Tibial nerve (tissue), 4 donors: ENCODE data around the gene GPR50. TPM values are rescaled to one million over a fixed set of nuclear protein-coding genes. Genes with fewer than 3 reads are reported as not detected.

Experiments
- DNase-seq, 2 donors: peaks; one replicate each; pipeline ENCODE4 v3.0.0-alpha.2; 2019; ENCODE audit warnings: low spot score in 2 of 2
- H3K27ac ChIP-seq, 4 donors: fragments of 200-600 bp; sonication (generic) in 3 of 4; one replicate each; pipeline ENCODE4 v1.5.1; 2017 to 2019; ENCODE audit warnings: mild to moderate bottlenecking in 1 of 4
- H3K27me3 ChIP-seq, 2 donors: fragments of 200-600 bp; sonication (generic) in 1 of 2; one replicate each; pipeline versions ENCODE4 v1.5.1 to v1.6.0; 2017 to 2019
- H3K36me3 ChIP-seq, 3 donors: fragments of 200-600 bp; sonication (generic); one replicate each; pipeline ENCODE4 v1.5.1; 2018 to 2019
- H3K4me1 ChIP-seq, 4 donors: fragments of 200-600 bp; sonication (generic) in 3 of 4; one replicate each; pipeline ENCODE4 v1.5.1; 2017 to 2019
- H3K4me3 ChIP-seq, 4 donors: fragments of 200-600 bp; sonication (generic) in 3 of 4; one replicate each; pipeline ENCODE4 v1.5.1; 2017 to 2019; ENCODE audit warnings: mild to moderate bottlenecking in 1 of 4, moderate library complexity in 1 of 4
- H3K9me3 ChIP-seq, 4 donors: fragments of 200-600 bp; sonication (generic) in 3 of 4; one replicate each; pipeline ENCODE4 v1.5.1; 2017 to 2019
- EP300 ChIP-seq, 2 donors: sonication (generic); formaldehyde crosslinking; IDR thresholded peaks; one replicate each; pipeline ENCODE4 v1.6.1; 2017; ENCODE audit warnings: antibody characterized with exemption in 2 of 2, mild to moderate bottlenecking in 1 of 2
- POLR2A ChIP-seq, 2 donors: fragments of 450-650 bp; IDR thresholded peaks; one replicate each; pipeline ENCODE4 v1.6.1; 2017; ENCODE audit warnings: antibody characterized with exemption in 2 of 2, mild to moderate bottlenecking in 2 of 2, moderate library complexity in 2 of 2
- WGBS, 2 donors: methylation state at CpG; one replicate each; pipeline ENCODE4 v1.1.5; 2018; 5-methylcytosine and 5-hydroxymethylcytosine counted together
- total RNA-seq, 4 donors: library from RNA; depleted of rRNA; stranded (reverse); fragments of >200 nt; gene quantifications; one replicate each; pipeline ENCODE4 v1.1.0, GENCODE V29; 2016
- TF ChIP-seq, protein P1 (sequence below), 5 experiments: fragments of 200-600 bp in 3 of 5; fragments of 450-650 bp in 2 of 5; sonication (generic) in 3 of 5; IDR thresholded peaks; one replicate each; pipeline ENCODE4 v1.5.1; 2016 to 2019; ENCODE audit warnings: antibody characterized with exemption in 5 of 5, mild to moderate bottlenecking in 3 of 5, moderate library complexity in 2 of 5

The GPR50 gene
- total RNA-seq, 4 donors from 2014 or later = not detected

DNA sequence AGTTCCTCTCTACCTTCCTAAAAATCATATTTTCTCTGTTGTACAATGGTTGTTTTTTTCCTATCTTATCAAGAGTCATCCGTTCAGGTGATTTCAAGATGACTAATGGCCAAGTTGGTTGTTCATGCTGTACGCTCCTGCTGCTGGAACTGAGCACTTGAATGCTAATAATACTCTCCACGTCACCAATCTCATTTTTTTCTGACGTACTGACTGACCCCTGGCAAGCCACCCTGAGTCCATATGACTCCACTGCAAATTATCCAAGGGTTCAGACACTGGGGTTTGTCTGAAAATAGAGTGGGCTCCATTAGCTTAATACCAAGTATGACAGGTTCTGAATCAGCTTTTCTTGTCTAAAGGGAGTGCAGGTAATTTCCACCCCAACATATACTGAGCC lies 21.1 kb upstream of the GPR50 start:
- H3K27me3 ChIP-seq = no peaks in the 10 kb centered on the region
- no peaks in the 10 kb centered on the region for H3K36me3 ChIP-seq
- H3K4me3 ChIP-seq = no peak overlapping the region
- H3K9me3 ChIP-seq = no peaks in the 10 kb centered on the region
- no peak for TF ChIP-seq POLR2A (IDR thresholded peaks at IDR 0.05)
- no peak for TF ChIP-seq EP300 (IDR thresholded peaks at IDR 0.05)
- TF ChIP-seq, protein P1, sequence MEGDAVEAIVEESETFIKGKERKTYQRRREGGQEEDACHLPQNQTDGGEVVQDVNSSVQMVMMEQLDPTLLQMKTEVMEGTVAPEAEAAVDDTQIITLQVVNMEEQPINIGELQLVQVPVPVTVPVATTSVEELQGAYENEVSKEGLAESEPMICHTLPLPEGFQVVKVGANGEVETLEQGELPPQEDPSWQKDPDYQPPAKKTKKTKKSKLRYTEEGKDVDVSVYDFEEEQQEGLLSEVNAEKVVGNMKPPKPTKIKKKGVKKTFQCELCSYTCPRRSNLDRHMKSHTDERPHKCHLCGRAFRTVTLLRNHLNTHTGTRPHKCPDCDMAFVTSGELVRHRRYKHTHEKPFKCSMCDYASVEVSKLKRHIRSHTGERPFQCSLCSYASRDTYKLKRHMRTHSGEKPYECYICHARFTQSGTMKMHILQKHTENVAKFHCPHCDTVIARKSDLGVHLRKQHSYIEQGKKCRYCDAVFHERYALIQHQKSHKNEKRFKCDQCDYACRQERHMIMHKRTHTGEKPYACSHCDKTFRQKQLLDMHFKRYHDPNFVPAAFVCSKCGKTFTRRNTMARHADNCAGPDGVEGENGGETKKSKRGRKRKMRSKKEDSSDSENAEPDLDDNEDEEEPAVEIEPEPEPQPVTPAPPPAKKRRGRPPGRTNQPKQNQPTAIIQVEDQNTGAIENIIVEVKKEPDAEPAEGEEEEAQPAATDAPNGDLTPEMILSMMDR (IDR thresholded peaks at IDR 0.05) = no peak
- H3K27ac ChIP-seq = no peak overlapping the region
- H3K4me1 ChIP-seq = no peaks in the 10 kb centered on the region
- no peak for DNase-seq
- 61 to 72% methylated on average over 4 of the region's 4 CpGs for WGBS, 2 donors

DNA sequence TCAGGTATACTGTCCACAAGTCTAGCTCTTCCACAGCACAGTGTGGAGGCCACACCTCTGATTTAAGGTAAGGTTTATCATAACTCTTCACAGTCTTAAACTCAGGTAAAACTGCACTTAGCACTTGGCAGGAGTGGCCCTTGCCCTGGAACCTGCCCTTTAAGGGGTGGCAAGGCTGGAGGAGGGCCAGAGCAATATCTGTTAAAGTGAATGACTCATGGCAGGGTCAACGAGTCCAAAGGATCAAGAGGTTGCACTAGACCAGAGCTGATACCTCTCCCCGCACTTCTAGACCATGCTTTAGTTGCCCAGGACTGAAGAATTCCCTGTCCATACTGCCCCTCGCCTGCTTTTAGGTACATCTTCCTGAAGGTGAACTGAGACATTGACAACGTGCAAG lies 14.7 kb upstream of the GPR50 start:
- no peaks in the 10 kb centered on the region for H3K27me3 ChIP-seq
- no peak overlapping the region for H3K27ac ChIP-seq
- H3K4me3 ChIP-seq = no peak overlapping the region
- TF ChIP-seq EP300 (IDR thresholded peaks at IDR 0.05) = no peak
- TF ChIP-seq, protein P1 (IDR thresholded peaks at IDR 0.05) = no peak
- TF ChIP-seq POLR2A (IDR thresholded peaks at IDR 0.05) = no peak
- no peaks in the 10 kb centered on the region for H3K4me1 ChIP-seq
- DNase-seq = no peak
- H3K9me3 ChIP-seq = no peaks in the 10 kb centered on the region
- WGBS, 2 donors = 70 to 80% methylated on average over 2 to 4 of the region's 4 CpGs
- no peaks in the 10 kb centered on the region for H3K36me3 ChIP-seq

DNA sequence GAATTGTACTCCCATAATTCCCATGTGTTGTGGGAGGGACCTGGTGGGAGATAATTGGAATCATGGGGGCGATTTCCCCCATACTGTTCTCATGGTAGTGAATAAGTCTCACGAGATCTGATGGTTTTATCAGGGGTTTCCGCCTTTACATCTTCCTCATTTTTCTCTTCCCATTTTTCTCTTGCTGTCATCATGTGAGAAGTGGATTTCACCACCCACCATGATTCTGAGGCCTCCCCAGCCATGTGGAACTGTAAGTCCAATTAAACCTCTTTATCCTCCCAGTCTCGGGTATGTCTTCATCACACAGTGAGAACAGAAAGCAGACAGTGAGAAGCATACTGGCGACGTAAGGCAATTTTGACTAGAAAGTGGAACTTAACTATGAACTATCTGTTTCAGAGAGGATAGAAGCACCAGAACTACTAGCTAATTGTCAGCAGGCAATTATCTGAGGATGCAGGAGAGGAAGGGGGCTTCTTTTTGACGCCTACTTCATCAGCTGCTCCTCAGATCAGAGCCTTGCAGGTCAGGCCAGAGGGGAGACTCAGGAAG lies 8.5 kb upstream of the GPR50 start:
- WGBS, 2 donors = 64 to 71% methylated on average over 7 of the region's 7 CpGs
- DNase-seq = no peak
- no peaks in the 10 kb centered on the region for H3K27me3 ChIP-seq
- H3K4me1 ChIP-seq = no peaks in the 10 kb centered on the region
- no peak for TF ChIP-seq EP300 (IDR thresholded peaks at IDR 0.05)
- TF ChIP-seq, protein P1 (IDR thresholded peaks at IDR 0.05) = no peak
- TF ChIP-seq POLR2A (IDR thresholded peaks at IDR 0.05) = no peak
- no peak overlapping the region for H3K27ac ChIP-seq
- no peaks in the 10 kb centered on the region for H3K9me3 ChIP-seq
- no peak overlapping the region for H3K4me3 ChIP-seq
- no peaks in the 10 kb centered on the region for H3K36me3 ChIP-seq

DNA sequence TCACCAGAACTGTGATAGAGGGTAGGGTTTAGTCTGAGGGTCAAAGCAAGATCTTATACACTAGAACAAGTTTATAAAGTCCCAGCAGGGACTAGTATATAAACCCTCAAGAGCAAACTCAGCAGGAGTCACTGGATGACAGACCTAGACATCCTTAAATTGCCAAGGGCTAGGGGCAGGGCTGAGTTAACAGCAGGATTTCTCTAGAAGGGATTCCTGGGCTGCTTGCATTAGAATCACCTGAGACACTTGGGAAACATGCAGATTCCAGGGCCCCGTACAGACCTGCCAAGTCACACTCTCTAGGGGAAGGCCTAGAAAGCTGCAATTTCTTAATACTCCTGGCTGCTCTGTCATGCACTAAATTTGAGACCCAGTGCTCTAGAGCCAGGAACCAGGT lies 6.6 kb upstream of the GPR50 start:
- 86 to 100% methylated on average over 1 of the region's 1 CpG for WGBS, 2 donors
- no peak for TF ChIP-seq POLR2A (IDR thresholded peaks at IDR 0.05)
- TF ChIP-seq, protein P1 (IDR thresholded peaks at IDR 0.05) = no peak
- no peak for DNase-seq
- Histone ChIP-seq H3K36me3 (no peaks in the 10 kb centered on the region), H3K4me1 (no peaks in the 10 kb centered on the region), H3K9me3 (no peaks in the 10 kb centered on the region), H3K27me3 (peaks cover 0 to 7% of the 10 kb centered on the region in 2 donors), H3K27ac (no peak overlapping the region), H3K4me3 (no peak overlapping the region)

DNA sequence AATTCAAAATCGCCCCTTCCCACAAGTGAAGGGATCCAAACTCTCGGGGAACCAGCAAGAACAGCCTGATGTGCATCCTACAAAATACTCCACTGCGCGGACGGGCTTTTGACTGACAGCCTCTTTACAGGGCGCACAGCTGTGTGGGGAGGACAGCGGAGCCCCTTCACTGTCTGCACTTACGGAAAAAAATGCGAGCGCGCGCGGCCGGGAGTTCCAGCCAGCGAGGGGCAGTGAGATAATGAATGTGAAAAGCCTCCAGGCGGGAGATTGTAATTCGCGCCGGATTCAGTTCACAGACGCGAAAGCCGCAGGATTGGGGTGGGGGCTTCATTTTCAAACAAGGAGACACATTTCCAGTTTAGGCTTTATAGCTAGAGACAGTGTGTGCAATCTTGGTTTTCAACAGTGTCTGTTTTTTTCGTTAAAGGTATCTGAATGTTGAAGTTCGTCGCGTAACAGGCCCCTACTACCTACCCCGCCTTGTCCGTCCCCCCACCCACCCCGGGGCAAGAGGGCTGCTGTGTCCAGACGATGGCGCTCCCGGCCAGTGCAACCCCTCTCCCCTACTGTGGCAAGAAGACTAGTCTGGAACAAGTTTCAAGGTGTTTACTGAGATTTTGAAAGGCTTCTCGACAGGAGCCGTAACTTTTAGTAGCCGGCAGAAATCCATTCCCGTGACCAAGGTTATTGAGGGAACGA lies 1.7 kb upstream of the GPR50 start:
- no peaks in the 10 kb centered on the region for H3K36me3 ChIP-seq
- no peak overlapping the region for H3K4me3 ChIP-seq
- TF ChIP-seq EP300 (IDR thresholded peaks at IDR 0.05) (no peak), POLR2A (IDR thresholded peaks at IDR 0.05) (no peak)
- TF ChIP-seq, protein P1 (IDR thresholded peaks at IDR 0.05) = no peak
- WGBS, 2 donors = 1 to 49% methylated on average over 25 to 37 of the region's 37 CpGs
- DNase-seq = no peak
- H3K9me3 ChIP-seq = peaks cover 0 to 13% (median 0%) of the 10 kb centered on the region in 4 donors
- H3K4me1 ChIP-seq = peaks cover 0 to 19% (median 0%) of the 10 kb centered on the region in 4 donors
- H3K27ac ChIP-seq = no peak overlapping the region
- peaks cover 0 to 56% of the 10 kb centered on the region in 2 donors for H3K27me3 ChIP-seq
